ENCODE data around the gene RPS6KA5. TPM values are rescaled to one million over a fixed set of nuclear protein-coding genes. Genes with fewer than 3 reads are reported as not detected.

RPS6KA5 gene
- polyA plus RNA-seq, 3 donors = 7.7 to 8.8 (median 8.1) TPM

GRCh38 chr14:90814806-90815571, 245.5 kb downstream of the RPS6KA5 start:
- DNase-seq (ENCODE audit: low read depth in 3 of 3, low spot score in 2 of 3) = no peak

DNA sequence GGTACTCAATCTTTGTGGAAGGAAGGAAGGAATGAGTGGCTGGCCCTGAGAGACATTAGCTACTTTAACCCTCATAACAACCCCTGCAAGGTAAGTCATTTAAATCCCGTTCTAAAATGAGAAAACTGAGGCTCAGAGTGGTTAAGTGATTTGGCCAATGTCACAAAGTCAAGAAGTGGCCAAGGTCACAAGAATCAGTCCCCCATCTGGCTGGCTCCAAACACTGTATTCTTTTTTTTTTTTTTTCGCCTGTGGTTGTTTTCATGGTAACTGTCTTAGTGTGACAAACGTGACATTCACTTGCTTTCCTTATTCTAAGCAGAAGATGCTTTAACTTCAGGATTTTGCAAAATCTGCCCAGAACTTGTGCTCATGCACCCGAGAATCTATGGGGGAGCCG, 247.0 kb downstream of the RPS6KA5 start:
- DNase-seq (ENCODE audit: low read depth in 3 of 3, low spot score in 2 of 3) = no peak

DNA sequence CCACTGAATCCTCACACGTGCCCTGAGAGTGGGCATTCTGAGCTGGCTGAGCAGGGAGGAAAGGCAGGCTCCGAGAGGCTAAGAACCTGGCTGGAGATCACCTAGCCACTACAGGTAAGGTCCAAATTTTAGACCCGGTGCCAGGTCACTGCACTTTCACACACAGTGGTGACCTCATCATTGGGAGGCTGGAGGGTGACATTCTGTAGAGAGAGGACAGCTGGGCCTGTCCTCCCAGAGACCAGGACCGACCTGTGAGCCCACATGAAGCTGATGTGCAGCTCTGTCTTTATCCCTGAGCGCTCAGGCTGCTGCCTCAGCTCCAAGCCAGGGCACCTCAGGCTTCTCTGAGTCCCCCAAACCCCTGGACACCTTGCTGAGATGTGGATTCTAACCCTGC, 248.3 kb downstream of the RPS6KA5 start:
- no peak for DNase-seq (ENCODE audit: low read depth in 3 of 3, low spot score in 2 of 3)

GRCh38 chr14:90811641-90812040, 248.8 kb downstream of the RPS6KA5 start:
- DNase-seq (ENCODE audit: low read depth in 3 of 3, low spot score in 2 of 3) = no peak

DNA sequence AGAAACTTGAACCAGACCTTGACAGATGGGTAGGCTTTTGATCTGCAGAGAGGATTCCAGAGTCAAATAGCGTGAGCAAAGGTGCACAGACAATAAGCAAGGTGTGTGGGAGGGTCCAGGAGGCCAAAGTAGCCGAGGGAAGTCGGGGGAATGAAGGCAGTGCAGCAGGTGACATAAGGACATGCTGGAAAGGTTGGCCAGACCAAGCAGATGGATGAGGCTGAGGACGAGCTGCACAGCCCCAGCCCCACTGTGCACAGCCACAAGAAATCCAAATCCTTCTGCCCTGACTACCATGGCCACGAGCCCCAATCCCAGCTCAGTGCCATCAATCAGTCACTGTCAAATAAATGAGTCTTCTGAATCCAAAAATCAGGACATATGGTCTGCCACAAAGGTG, 249.6 kb downstream of the RPS6KA5 start:
- DNase-seq (ENCODE audit: low read depth in 3 of 3, low spot score in 2 of 3) = no peak

DNA sequence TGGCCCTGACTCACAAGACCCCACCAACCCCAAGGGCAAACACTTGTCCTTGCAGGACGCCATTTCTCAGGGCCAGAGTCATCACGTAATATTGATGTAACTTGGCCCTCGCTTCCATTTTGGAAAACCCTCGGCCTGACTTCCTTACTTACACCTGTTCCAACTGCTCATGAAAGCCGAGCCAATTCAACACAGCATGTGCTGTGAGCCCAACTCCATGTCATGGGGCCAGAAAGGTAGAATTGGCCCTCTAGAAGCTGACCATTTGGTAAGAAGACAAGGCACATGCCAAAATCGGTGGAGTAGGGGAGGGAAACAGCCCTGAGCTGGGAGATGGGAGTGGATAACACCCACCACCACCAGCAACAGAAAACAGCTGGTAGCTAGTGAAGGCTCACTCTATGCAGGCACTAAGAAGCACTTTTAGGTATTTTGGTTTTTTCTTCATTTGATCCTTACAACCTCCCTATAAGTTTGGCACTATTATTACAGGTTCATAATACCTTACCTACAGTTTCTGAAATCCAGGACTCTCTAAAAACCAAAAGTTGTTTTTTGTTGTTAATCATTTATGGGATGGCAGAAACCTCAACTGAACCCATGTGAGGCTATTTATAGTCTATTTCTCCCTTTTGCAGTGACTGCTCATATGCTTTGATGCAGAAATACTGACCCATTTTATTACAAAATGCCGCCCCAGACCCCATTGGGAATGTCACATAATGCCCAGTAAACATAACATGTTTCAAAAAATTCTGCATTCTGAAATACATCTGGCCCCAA, 250.7 kb downstream of the RPS6KA5 start:
- no peak for DNase-seq (ENCODE audit: low read depth in 3 of 3, low spot score in 2 of 3)

- DNase-seq (ENCODE audit: low read depth in 3 of 3, low spot score in 2 of 3) = no peak
Measured at GRCh38 chr14:90808759-90809529, 251.5 kb downstream of the RPS6KA5 start.

- DNase-seq (ENCODE audit: low read depth in 3 of 3, low spot score in 2 of 3) = no peak
Measured at GRCh38 chr14:90807060-90807459, 253.4 kb downstream of the RPS6KA5 start.

GRCh38 chr14:90805662-90806540, 254.5 kb downstream of the RPS6KA5 start:
- no peak for DNase-seq (ENCODE audit: low read depth in 3 of 3, low spot score in 2 of 3)

GRCh38 chr14:90805084-90805391, 255.4 kb downstream of the RPS6KA5 start:
- DNase-seq (ENCODE audit: low read depth in 3 of 3, low spot score in 2 of 3) = no peak

DNA sequence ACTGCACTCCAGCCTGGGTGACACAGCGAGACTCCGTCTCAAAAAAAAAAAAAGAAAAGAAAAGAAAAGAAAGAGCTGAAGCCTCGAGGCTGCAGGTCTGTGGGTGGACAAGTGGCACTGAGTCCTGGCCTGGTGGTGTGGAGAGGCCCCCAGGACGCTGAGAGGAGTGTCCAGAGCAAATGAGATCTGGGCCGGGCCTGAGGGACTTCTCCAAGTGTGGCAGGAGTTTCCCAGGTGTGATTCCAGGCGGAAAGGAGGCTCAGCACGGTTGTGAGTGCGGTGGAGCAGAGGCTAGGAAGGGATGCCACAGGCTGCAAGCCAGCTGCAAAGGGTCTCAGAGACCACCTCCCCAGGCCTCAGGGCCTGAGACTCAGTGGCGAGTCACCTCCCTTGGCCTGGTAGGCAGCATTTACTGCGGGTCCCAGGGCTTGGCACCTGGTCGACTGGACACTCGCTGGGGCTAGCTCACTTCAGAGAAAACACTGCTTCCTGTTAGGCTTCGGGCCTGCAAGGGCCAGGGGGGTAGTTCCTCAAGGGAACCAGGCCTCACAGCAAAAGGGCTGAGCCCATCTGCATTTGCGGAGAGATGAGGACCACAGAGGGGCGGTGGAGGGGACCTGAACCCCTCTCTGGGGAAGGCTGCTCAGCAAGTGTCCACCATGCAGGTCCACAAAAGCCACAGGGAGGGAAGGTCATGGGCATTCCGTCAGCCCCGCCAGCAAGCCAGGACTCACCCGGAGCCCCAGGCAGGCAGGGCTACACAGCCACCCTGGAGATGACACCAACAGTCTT, 256.0 kb downstream of the RPS6KA5 start:
- DNase-seq (ENCODE audit: low read depth in 3 of 3, low spot score in 2 of 3) = no peak

DNA sequence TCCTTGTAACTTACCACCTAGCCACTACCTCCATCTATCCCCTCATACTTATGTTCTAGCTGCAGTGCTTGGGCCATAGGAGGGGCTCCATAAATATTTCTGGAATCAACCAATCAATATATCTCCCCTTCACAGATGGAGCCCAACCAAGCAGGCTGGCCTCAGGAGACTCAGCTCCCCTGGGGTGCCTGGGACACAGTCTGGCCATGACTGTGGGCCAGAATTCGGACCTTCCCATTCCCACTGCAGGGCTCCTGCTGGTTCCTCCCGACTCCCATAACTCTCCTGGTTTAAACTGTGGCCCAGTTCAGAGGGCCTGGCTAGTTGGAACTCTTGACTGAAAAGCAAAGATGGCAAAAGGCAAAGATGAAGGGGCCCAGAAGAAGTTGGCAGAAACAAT, 257.2 kb downstream of the RPS6KA5 start:
- no peak for DNase-seq (ENCODE audit: low read depth in 3 of 3, low spot score in 2 of 3)

- no peak for DNase-seq (ENCODE audit: low read depth in 3 of 3, low spot score in 2 of 3)
Measured at GRCh38 chr14:90799420-90799819, 261.0 kb downstream of the RPS6KA5 start.

DNA sequence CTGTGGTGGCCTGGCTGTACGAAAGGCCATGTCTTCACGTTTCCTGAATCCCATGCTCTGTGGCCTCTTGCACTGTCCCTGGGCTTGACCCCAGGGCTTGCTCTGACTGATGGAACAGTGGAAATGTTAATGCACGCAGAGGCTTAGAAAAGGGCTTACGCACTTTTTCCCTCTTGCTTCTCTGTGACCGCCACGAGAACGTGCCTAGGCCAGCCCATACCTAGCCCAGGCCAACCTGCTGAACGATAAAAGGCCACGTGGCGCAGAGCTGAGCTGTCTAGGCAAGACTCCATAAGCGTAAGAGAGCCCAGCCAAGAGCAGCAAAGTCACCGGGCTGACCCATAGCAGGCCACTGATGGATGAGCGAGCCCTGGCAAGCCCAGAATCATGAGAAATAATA, 262.5 kb downstream of the RPS6KA5 start:
- DNase-seq (ENCODE audit: low read depth in 3 of 3, low spot score in 2 of 3) = no peak

Other genes starting within 250 kb of the RPS6KA5 start
- 10 to 100 TPM; 45.1 to 51.3 (median 45.2) TPM for gene TTC7B, start 244.2 kb downstream of the RPS6KA5 start, polyA plus RNA-seq (ENCODE audit: insufficient read length in 3 of 3)
- gene DGLUCY, start 53.4 kb upstream of the RPS6KA5 start, polyA plus RNA-seq (ENCODE audit: insufficient read length in 3 of 3) = 10 to 100 TPM; 60.9 to 77.0 (median 72.6) TPM
- 1 to 10 TPM; 1.8 to 2.4 (median 2.0) TPM for gene GPR68, start 184.1 kb upstream of the RPS6KA5 start, polyA plus RNA-seq (ENCODE audit: insufficient read length in 3 of 3)